NCI-H446 (cell line): Measurements from ENCODE around the gene TTC33.
"Not testable (repeated sequence)": the region's sequence is repeated elsewhere in the genome, so short reads cannot be mapped to it uniquely, and the experiment has no call there.

ENCODE experiments used
- DNase-seq, 2 experiments: peaks; one replicate each; lab custom pipeline; 2025; lab: John Stamatoyannopoulos, UW

TTC33 gene

DNA sequence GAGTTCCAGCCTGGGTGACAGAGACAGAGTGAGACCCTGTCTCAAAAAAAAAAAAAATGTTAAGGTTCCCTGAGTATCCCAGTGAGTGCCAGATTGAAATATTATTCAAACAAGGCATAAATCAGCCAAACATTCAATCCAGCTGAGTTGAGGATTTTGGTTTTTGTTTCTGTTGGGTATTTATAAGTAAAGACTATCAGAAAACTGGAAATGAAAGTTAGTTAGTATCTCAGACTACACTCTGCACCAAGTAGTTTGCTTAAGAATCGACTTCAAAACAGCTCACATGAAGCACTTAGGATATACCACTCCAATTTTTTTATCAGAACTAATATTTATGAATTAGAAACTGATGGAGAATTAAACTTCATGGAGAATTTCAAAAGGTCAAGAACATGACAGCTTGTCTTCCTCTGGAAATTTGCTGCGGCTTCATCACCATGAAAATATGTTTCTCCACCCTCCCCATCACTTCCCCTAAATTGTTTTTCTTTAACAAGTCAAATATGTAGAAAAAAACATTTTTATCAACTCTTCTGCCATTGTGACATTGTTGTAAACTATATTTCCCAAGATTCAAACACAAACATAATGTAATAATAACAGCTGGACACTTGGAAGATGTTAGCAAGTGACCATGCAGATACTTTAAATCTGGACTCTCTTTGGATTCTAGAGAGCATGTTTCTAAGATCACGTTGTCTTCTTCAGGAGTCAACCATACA lies 186.1 kb downstream of the TTC33 start:
- DNase-seq = no peak

DNA sequence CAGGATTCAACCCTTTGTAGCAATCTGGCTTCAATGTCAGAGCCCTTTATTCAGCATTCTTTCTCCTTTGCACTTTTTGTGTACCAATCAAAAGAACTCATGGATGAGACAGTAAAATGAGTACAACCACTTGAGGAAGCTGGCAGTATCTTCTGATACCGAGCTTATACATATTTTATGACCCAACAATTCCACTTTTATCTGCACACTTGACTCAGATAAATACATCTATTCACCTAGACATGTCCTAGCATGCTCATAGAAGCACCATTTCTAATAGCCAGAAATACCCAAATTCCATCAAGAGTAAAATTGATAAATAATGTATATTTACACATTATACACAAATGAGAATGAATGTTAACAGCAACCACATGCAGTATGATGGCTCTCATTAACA lies 187.2 kb downstream of the TTC33 start:
- no peak for DNase-seq

DNA sequence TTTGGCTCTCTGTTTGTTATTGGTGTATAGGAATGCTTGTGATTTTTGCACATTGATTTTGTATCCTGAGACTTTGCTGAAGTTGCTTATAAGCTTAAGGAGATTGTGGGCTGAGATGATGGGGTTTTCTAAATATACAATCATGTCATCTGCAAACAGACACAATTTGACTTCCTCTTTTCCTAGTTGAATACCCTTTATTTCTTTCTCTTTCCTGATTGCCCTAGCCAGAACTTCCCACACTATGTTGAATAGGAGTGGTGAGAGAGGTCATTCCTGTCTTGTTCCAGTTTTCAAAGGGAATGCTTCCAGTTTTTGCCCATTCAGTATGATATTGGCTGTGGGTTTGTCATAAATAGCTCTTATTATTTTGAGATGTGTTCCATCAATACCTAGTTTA lies 192.6 kb downstream of the TTC33 start:
- DNase-seq = not testable (repeated sequence)

DNA sequence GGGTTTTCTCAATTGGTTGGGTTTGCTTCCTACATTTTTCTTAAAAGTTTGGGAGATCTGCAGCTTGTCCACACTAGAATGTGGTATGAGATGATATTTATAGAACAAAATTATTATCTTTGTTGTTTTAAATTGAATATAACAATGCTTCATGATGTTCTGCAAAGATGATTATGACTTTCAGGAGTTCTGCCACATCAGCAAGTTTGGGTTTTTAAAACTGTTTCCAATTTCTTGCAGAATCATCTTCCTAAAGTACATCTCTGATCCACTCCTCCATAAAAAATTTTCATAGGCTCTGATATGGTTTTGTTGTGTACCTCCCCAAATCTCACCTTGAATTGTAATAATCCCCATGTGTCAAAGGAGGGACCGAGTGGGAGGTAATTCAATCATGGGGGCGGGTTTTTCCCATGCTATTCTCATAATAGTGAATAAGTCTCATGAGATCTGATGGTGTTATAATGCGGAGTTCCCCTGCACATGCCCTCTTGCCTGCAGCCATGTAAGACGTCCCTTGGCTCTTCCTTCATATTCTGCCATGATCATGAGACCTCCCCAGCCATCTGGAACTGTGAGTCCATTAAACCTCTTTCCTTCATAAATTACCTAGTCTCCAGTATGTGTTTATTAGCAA lies 195.2 kb downstream of the TTC33 start:
- no peak for DNase-seq

DNA sequence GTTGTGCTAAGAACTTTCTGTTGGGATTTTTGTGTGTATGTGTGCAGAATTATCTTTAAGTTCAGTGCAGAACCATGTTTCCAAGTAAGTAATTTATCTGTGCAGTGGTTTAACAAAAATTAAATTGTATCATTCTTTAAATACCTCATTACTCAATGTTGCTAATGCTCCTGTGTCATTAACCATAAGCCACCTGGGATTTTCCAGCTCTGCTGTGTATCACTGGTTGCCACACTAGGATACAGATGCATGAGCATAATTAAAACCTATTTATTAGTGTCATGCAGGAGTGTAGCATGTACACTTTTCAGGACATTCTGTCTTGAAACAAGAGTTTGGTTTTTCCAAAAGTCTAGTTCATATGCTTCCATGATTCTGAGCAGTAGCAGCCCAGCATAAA lies 196.5 kb downstream of the TTC33 start:
- DNase-seq = no peak

DNA sequence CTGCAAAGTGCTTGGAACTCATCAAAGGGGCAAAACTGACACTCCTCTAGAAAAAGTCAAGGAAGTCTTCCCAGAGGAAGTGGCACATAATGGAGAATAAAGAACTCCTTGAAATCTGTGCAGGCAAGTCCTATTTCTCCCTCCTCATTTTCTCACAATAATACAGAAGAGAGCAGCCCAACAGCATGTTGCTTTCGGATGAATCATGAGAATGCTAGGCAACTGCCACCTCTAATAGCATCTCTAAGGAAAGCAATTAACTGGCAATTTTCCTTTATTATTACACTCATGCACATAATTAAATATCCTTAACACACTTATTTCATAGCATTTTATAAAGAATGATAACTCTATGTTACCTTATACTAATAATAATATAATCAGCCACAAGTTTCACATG lies 198.3 kb downstream of the TTC33 start:
- no peak for DNase-seq

DNA sequence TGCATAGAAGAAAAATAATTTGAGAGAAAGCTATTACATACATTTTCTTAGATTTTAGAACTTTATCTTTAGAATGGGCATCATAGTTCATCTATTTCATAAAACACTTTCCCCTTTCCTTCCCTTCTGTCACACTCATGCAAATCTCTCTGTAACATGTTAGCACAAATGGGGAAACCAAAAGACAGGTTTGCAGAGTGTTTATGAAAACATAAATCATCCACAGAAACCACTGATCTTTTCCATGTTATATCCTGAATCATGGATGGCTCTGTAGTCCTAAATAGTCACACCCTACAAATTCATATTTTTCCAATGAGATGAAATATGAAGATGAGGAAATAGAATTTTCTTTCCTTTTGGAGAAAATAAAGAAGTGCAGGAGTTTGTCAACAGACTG lies 198.9 kb downstream of the TTC33 start:
- DNase-seq = no peak

DNA sequence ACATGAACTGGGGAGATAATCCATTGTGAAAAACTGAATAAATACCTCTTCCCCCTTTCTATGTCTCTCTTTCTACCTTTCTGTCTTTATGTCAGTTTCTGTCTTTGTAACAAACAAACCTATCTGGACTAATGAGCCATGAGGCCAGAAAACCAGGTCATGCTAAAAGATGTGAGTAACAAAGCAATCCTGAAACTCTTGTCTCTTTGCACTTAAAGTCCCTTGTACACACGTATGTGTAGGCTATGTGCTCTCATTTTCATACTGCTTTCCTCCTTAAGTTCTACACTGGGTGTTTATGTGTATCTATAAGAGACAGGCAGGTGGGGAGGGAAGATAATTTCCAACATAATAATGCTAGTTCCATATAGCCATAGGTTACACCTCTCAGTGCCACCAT lies 199.9 kb downstream of the TTC33 start:
- no peak for DNase-seq

DNA sequence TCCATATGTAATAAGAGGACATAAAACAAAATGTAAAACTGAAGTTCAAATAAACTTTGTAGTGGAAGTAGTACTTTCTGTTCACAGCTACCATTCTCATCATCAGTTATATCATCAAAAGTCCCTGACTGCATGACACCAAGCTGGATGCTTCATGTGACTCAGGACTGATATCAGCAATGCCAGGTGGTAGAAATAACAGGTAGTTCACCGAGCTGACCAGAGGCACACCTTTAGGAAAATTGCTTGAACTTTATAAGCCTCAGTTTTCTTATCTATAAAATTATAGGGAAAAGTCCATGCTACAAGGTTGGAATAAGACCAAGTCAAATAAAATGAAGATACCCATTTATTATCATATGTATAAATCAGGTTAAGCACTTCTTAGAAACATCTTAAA lies 200.9 kb downstream of the TTC33 start:
- DNase-seq = no peak

DNA sequence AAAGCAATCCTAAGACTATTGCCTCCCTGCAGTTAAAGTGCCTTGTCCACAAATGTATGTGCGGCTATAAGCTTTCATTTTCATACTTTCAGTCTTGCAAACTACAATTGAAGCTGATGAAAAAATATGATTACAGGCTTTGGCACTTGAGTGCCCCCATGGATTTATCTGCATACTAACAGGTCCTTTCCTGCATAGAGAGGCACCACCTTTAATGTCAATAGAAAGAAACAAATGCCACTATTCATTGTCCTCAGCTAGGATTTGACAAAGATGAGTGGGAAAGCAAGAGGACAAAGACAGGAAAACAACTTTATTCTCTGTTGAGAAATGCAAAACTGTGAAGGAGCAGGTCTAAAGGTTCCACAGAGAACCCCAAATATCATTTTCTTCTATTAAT lies 201.7 kb downstream of the TTC33 start:
- no peak for DNase-seq

DNA sequence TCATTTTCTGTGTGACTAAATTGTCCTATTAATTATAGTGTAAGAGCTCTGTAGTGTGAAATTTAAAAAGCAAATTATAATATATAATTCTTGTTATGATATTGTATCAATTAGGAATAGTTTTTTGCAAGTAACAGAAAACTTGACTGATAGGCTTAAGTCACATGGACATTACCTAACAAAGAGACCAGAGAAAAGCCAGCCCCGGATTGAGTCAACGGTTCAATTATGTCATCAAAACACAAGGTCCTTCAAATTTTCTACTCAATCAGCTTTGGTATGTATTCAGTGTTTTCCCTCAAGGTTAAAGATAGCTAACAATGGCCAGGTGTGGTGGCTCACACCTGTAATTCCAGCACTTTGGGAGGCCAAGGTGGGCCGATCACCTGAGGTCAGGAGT lies 202.8 kb downstream of the TTC33 start:
- no peak for DNase-seq

DNA sequence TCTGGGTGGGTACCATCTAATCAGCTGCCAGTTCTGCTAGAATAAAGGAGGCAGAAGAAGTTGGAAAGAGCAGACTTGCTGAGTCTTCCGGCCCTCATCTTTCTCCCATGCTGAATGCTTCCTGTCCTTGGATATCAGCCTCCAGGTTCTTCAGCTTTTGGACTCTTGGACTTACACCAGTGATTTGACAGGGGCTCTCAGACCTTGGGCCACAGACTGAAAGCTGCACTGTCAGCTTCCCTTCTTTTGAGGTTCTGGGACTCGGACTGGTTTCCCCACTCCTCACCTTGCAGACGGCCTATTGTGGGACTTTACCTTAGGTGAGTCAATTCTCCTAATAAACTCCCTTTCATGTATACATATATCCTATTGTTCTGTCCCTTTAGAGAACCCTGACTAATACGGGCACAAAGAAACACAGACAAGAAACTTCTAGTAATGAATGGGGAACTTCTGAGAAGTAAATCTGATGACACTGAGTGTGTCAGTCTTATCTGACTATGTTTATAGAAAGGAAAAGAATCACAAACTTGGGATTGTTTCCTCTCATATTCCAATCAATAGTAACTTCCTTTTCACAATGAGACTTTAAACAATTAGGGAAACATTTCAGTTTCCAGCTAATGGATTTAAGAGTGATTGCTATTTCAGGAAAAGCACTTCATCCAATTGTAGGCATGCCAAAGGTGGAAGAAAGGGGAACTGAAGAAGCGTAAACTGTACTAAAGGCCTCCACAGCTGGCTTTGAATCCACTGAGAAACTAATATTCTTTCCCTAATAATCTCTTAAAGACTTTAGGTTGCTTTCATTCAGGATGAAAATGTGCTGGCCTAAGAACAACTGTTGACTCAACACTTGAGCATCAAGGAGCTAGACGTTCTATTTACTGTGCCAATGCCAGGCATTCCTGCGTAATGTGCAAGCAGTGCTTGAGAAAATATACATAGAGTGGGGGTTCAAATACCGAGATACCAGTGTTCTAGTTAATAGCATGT lies 204.0 kb downstream of the TTC33 start:
- DNase-seq = no peak

DNA sequence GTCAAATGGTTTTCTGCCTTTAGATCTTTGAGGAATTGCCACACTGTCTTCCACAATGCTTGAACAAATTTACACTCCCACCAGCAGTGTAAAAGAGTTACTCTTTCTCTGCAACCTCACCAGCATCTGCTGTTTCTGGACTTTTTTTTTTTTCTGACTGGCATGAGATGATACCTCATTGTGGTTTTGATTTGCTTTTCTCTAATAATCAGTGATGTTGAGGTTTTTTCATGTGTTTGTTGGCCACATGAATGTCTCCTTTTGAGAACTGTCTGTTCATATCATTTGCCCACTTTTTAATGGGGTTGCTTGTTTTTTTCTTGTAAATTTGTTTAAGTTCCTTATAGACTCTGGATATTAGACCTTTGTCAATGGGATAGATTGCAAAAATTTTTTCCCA lies 205.3 kb downstream of the TTC33 start:
- no peak for DNase-seq

DNA sequence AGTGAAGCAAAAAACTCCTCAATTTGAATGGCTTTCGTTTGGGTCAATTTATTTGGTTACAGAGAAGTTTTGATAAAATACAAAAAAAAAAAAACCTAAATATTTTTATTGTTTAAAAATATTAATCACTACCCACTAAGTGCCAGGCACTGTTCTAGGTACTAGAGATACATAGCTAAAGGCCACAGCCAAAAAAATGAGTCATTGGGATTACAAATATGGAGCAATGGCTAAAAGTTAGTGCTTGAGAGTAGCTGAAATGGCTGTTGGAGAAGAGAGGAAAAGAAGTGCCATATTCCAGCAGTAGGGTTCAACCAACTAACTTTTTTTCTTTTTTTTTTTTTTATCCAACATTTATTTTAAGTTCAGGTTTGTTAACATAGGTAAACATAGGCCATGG lies 206.1 kb downstream of the TTC33 start:
- DNase-seq = no peak

DNA sequence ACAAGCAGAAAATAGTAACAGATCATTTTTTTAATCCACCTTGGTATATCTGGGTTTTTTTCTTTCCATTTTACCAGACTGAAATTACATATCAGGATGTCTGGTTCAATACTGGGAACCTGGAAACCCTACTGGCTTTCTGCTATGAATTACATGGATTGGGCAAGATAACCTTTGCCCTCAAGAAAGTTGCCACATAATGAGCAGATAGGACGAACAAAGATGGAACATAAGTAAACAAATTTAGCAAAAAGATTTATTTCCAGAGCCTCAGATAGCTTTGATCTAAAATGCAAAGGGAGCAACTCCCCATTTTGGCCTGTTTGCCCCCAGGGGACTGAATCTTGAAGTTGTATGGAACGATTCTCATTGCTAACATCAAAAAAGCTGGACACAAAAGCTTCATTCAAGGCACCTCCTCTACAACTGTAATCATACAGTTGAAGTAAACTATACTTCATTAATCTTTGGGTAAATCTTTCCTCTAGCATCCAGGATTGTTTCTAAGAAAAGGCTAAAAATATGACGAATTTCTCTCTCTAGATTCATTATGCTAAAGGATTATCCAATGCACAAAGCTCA lies 207.7 kb downstream of the TTC33 start:
- no peak for DNase-seq

DNA sequence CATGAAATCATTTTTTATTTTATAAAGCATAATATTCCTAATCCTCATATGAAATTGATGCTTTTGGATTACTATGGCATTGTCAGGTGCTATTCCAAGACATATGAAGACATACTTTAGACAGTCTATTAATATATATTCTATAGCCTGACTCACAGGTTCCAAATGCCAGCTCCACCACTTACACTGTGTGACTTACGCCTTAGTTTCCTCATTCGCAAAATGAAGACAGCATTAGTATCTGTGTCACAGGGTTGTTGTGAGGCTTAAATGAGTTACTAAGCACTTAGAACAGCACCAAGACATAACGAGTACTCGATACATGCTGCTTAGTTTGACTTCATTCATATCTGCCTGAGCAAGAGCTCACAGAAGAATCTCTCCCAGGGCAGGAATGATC lies 208.2 kb downstream of the TTC33 start:
- no peak for DNase-seq

DNA sequence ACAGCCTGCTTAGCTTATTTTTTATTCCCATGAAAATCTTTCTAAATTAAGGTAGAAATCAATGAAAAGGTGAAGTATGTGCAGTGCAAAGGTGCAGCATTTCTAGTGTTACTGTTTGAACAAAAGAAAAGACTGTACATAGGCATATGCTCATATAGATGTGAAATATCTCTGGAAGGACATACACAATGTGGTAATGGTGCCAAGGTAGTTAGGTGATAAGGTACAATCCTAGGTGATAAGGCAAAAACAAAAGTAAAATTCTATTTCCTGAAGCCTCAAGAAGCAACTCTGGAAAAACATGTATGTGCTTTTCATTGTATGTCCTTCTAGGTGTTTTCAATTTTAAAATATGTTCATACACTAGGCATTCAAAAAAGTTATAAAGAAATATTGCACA lies 215.5 kb downstream of the TTC33 start:
- no peak for DNase-seq

DNA sequence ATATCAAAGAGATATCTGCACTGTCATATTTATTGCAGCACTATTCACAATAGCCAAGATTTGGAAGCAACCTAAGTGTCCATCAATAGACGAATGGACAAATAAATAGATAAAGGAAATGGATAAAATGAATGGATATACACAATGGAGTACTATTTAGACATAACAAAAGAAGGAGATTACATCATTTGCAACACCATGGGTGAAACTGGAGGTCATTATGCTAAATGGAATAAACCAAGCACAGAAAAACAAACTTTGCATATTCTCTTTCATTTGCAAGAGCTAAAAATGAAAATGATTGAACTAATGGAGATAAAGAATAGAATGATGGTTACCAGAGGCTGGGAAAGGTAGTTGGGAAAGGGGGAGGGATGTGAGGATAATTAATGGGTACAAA lies 231.1 kb downstream of the TTC33 start:
- no peak for DNase-seq

DNA sequence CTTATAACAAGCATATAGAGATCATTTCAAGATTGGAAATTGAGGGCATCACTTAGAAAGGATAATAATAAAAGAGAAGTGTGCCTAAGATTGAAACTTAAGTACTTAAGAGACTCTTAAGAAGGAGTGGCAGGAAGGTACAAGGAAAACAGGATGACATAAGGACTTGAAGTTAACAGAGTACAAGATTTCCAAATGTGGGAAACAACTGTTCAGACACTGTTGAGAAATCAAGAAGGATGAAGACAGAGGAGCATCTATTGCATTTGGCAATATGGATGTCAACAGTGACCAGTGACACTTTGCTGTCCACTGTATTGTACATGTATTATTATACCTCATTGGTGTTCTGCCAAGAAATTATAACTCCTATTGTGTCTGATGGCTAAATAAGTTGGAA lies 233.8 kb downstream of the TTC33 start:
- DNase-seq = no peak

DNA sequence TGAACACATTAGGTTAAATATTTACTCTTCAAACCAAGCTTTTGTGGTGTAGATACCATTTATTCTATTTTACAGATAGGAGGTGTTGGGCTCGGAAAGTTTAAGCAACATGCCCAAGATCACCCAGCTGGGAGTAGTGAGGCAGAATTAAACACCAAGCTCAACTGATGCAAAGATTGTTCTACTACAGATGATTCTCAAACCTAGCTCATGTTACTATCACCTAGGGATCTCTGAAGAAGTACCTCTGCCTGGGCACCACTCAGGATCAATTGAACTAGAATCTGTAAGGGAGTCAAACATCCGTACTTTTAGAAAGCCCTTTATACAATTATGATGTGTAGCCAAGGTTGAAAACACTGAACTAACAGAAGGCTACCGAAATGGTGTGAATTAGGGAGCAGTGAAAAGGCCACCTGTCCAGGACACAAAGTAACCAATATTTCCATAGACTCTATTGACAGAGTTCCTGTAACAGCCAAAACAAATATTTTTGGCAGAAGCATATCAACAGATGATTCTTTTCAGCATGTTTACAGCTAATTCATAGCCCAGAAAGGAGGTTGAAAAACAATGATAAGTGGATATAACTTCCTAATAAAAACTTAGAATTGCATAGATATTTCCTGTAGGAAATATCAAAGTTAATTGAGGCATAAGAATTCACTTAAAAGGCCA lies 234.5 kb downstream of the TTC33 start:
- DNase-seq = no peak

DNA sequence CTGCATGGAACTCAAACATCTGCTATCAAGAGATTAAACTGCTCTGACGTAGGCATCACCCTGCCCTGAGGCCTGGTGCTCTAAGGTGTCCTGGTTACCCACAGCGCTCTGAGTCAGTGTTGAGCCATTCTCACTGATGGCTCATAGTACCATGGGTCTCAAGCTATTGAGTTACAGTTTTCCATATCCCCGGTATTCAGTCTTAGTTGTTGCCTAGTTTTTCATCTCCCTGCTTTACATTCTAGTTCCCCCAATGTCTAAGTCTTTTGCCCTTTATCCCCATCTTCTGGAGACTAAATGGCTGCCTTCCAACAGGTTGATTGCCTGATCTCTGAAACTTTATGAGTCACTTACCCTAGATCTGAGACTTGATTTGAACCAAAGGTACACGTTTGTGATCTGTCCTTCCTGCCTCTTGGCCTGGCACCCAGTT lies 237.3 kb downstream of the TTC33 start:
- DNase-seq = no peak

DNA sequence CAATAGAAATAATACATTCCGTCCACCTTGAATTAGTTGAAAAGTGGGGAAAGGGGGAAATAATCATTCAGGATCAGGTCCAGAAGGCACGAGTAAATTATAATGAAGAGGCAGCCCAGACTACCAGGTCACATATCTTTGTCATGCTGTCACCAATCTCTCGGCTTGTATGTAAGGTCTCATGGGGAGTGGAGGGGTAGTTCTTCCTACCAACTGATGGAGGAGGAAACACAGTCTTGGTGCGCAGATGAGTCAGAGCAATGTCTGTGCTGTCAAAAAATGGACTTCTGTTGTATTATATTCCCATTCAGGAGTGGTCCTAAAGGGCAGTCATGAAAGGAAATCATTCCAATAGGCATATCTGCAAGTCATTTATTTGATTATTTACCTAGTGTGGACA lies 240.3 kb downstream of the TTC33 start:
- no peak for DNase-seq
